NCI-H146 treated with DMSO at 0.1 percent for 48 hours (cell line): Measurements from ENCODE around the gene TET2.
"Not testable (repeated sequence)": the region's sequence is repeated elsewhere in the genome, so short reads cannot be mapped to it uniquely, and the experiment has no call there.

ENCODE experiments used
- DNase-seq: peaks from one replicate; lab custom pipeline; 2025; ENCODE audit not compliant: unreplicated experiment; lab: John Stamatoyannopoulos, UW

The TET2 gene

GRCh38 chr4:105281124-105281415, 134.4 kb downstream of the TET2 start:
- no peak for DNase-seq

DNA sequence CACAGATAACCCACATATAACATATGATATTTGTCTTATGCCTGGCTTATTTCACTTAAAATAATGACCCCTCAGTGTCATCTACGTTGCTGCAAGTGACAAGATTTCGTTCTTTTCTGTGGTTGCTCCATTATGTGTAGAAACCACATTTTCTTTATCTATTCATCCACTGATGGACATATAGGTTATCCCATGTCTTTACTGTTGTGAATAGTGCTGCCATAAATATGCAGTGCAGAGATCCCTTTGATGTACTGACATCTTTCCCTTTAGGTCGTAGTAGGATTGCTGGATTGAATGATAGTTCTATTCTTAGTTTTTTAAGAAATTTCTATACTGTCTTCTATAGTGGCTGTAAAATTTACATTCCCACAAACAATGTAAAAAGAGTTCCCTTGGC, 135.8 kb downstream of the TET2 start:
- no peak for DNase-seq

GRCh38 chr4:105283501-105283900, 136.8 kb downstream of the TET2 start:
- no peak for DNase-seq

DNA sequence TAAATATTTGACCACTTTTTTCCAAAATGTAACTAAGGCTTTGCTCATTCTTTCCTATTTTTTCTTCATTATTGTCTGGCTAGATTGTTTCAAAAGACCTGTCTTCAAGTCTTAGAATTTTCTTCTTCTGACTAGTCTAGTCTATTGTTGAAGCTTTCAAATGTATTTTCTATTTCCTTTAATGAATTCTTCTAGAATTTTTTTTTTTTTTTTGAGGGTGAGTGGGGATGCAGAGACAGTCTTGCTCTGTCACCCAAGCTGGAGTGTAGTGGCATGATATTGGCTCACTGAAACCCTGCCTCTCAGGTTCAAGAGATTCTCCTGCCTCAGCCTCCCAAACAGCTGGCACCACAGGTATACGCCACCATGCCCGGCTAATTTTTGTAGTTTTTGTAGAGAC, 141.4 kb downstream of the TET2 start:
- no peak for DNase-seq

DNA sequence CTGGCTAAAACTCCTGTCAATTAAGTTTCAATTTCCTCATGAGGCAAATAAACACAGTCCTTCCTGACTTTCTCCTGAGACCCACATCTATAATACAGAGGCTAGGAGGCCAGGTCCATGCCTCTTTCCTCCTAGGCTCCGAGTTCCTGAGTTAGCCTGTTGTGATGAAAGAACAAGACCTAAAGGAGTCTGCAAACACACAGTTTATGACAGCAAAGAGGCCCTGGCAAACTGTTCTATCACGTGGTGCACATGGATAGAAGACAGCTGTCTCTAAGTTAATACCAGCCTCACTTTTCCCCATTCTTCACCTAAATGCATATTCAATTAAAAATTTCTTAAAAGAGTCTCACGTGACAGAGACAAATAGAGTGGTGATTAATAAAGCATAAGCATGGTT, 145.2 kb downstream of the TET2 start:
- DNase-seq: no peak

DNA sequence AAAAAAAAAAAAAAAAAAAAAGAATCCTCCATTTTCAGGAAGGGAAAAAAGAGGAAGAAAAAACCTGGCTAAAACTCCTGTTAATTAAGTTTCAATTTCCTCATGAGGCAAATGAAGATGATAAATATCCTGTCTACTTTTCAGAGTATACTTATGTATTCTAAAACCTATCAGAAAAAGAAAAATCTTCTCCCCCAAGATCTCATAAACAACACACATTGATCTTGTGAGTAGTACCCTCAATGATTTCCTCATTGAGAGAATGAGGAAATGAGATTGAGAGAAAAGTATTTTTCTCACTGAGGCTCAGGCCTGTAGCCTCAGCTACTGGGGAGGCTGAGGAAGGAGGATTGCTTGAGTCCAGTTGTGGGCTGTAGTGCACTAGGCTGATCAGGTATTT, 146.7 kb downstream of the TET2 start:
- no peak for DNase-seq

DNA sequence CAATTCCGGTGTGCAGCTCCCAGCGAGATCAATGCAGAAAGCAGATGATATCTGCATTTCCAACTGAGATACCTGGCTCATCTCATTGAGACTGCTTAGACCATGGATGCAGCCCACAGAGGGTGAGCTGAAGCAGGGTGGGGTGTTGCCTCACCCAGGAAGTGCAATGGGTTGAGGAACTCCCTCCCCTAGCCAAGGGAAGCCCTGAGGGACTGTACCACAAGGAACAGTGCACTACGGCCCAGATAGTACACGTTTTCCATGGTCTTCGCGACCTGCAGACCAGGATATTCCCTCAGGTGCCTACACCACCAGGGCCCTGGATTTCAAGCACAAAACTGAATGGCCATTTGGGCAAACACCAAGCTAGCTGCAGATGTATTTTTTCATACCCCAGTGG, 150.0 kb downstream of the TET2 start:
- no peak for DNase-seq

DNA sequence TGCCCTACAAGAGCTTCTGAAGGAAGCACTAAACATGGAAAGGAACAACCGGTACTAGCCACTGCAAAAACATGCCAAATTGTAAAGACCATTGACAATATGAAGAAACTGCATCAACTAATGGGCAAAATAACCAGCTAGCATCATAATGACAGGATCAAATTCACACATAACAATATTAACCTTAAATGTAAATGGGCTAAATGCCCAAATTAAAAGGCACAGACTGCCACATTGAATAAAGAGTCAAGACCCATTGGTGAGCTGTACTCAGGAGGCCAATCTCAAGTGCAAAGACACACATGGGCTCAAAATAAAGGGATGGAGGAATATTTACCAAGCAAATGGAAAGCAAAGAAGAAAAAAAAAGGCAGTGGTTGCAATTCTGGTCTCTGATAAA, 152.4 kb downstream of the TET2 start:
- not testable (repeated sequence) for DNase-seq

DNA sequence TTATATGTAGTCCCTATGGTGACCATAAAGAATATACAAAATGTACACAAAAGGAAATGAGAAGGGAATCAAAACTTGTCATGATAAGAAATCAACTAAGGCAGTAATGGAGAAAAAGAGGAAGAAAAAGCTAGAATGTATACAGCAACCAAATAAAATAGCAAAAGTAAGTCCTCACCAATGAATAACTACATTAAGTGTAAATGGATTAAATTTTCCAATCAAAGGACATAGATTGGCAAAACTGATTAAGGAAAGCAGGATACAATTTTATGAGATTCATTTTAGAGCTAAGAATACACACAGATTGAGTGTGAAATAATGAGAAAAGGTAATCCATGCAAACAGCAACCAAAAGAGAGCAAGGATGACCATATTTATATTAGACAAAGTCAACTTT, 157.4 kb downstream of the TET2 start:
- no peak for DNase-seq

DNA sequence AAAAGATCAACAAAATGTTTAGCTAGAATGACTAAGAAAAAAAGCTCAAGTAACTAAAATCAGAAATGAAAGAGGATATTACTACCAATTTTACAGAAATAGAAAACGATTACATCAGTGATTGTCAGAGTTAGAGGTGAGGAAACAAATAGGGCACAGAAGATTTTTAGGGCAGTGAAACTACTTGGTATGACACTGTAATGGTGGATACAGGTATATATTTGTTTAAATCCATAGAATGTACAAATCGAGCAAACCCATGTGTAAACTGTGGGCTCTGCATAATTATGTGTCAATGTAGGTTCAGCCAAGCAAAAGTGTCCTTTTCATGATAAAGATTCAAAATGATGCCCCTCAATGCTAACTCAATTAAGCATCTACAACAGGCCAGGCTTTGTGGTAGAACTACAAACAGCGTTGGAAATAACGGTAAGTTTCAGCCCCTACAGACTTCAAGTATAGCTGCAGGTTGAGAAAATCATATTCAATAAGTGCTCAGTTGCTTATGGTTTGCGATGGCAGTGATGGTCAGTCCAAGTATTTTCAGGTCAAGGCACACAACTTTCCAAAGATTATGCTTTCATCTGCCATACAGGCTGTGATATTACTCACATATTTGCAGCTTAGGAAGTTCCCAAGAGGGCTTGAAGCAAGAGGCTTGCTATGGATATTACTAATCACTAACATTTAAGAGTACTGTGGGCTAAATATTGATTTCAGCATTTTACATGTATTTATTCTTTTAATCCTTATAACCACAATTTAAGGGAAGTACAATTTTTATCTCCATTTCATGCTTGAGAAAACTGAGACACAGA, 158.6 kb downstream of the TET2 start:
- no peak for DNase-seq

- no peak for DNase-seq
Observed at GRCh38 chr4:105306158-105306781, 159.6 kb downstream of the TET2 start.

DNA sequence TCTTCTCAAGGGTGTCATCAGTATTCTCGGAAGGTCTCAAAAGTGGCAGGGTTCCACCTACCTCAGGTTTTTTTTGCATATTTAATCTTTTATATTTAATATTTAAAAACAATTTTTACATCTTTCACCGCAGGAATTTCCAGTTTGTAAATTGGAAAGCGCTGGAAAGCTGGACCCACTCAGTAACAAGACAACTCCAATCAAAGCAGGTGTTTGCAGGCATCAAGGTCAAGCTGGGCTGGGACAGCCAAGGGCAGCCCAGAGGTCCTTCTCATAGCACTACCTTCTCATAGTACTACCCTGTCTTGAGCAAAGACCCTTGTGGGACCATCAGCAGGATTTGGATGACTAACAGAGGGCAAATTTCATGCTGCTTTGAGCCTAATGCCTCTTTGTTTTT, 160.1 kb downstream of the TET2 start:
- no peak for DNase-seq

DNA sequence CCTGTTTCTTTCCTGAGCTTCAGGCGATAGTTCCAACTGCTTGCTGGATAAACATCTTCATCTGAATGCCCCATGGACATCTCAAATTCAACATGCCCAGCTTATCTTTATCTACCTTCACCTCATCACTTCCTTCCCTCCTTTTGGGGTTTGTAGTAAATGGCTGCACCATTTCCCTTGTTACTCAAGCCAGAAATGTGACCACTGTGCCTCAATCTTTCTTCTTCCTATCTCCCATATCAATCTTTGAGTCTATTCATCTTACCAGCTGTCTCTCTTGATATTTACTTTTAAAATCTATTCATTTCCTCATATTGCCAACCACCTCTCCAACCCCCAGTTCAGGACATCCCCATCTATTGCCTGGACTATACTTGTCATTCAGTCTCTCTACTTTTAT, 171.8 kb downstream of the TET2 start:
- DNase-seq: no peak

- no peak for DNase-seq
Observed at GRCh38 chr4:105327222-105327621, 180.5 kb downstream of the TET2 start.

DNA sequence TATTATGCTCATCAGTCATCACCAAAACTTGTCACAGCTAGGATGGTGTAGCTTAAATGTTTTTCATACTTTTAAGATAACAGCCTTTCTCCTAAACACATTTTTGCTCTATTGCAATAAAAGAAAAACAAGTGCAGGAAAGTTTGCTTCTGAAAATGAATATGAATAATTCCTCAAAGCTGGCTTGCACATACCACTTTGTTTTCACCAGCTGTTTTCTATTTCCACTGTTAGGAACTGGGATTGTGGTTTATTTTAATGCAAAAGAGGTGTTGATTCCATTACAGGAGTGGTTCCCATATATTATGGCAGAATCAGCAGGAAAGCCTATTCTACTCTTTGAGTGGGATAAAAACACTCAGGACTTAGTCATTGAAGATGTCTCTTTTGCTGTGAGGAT, 181.3 kb downstream of the TET2 start:
- no peak for DNase-seq

GRCh38 chr4:105329081-105329480, 182.4 kb downstream of the TET2 start:
- no peak for DNase-seq
